Measurements from ENCODE around the gene ACADSB. TPM values are rescaled to one million over a fixed set of nuclear protein-coding genes. Genes with fewer than 3 reads are reported as not detected.

ACADSB gene
- total and polyA plus RNA-seq, 3 experiments from 2014 or later = 24.4 to 29.2 (median 27.3) TPM

GRCh38 chr10:123097039-123097438 is 88.2 kb downstream of the ACADSB start:
- Histone ChIP-seq H3K27me3 (ENCODE audit: insufficient read depth, low read length, poor library complexity, severe bottlenecking) (no peaks in the 10 kb centered on the region), H3K4me1 (ENCODE audit: insufficient read depth, low read length) (no peaks in the 10 kb centered on the region), H3K9me3 (ENCODE audit: low read length) (no peaks in the 10 kb centered on the region), H3K4me3 (ENCODE audit: low read length) (no peak overlapping the region), H3K36me3 (ENCODE audit: insufficient read depth, low read length) (no peaks in the 10 kb centered on the region), H3K27ac (ENCODE audit: low read depth, low read length) (no peak overlapping the region)
- Mint-ChIP-seq H3K27ac (no peak overlapping the region), H3K9me3 (no peaks in the 10 kb centered on the region), H3K36me3 (no peaks in the 10 kb centered on the region), H3K4me1 (no peaks in the 10 kb centered on the region), H3K4me3 (no peak overlapping the region), H3K27me3 (peaks cover 8 to 51% of the 10 kb centered on the region in 2 donors)
- POLR2A ChIA-PET = no interaction called here
- CTCF ChIA-PET = no interaction called here
- DNase-seq = no peak

GRCh38 chr10:123100030-123100762 is 91.4 kb downstream of the ACADSB start:
- Mint-ChIP-seq H3K4me1 (no peaks in the 10 kb centered on the region), H3K9me3 (no peaks in the 10 kb centered on the region), H3K27me3 (peaks cover 0 to 26% of the 10 kb centered on the region in 2 donors), H3K4me3 (no peak overlapping the region), H3K36me3 (no peaks in the 10 kb centered on the region), H3K27ac (no peak overlapping the region)
- ChIA-PET POLR2A (no interaction called here), CTCF (no interaction called here)
- Histone ChIP-seq H3K27me3 (ENCODE audit: insufficient read depth, low read length, poor library complexity, severe bottlenecking) (no peaks in the 10 kb centered on the region), H3K27ac (ENCODE audit: low read depth, low read length) (no peak overlapping the region), H3K4me3 (ENCODE audit: low read length) (no peak overlapping the region), H3K36me3 (ENCODE audit: insufficient read depth, low read length) (no peaks in the 10 kb centered on the region), H3K4me1 (ENCODE audit: insufficient read depth, low read length) (no peaks in the 10 kb centered on the region), H3K9me3 (ENCODE audit: low read length) (no peaks in the 10 kb centered on the region)
- no peak for DNase-seq

- Mint-ChIP-seq H3K4me1 (no peaks in the 10 kb centered on the region), H3K9me3 (no peaks in the 10 kb centered on the region), H3K36me3 (no peaks in the 10 kb centered on the region), H3K4me3 (no peak overlapping the region), H3K27me3 (peaks cover 0 to 24% of the 10 kb centered on the region in 2 donors), H3K27ac (no peak overlapping the region)
- Histone ChIP-seq H3K4me1 (ENCODE audit: insufficient read depth, low read length) (no peaks in the 10 kb centered on the region), H3K36me3 (ENCODE audit: insufficient read depth, low read length) (no peaks in the 10 kb centered on the region), H3K27me3 (ENCODE audit: insufficient read depth, low read length, poor library complexity, severe bottlenecking) (no peaks in the 10 kb centered on the region), H3K9me3 (ENCODE audit: low read length) (no peaks in the 10 kb centered on the region), H3K4me3 (ENCODE audit: low read length) (no peak overlapping the region), H3K27ac (ENCODE audit: low read depth, low read length) (no peak overlapping the region)
- ChIA-PET POLR2A (no interaction called here), CTCF (no interaction called here)
- no peak for DNase-seq
Measured at GRCh38 chr10:123101872-123102271, 93.1 kb downstream of the ACADSB start.

GRCh38 chr10:123102673-123103072 is 93.9 kb downstream of the ACADSB start:
- H3K4me3 ChIP-seq (ENCODE audit: low read length) = no peak overlapping the region
- Mint-ChIP-seq H3K4me1 (no peaks in the 10 kb centered on the region), H3K9me3 (no peaks in the 10 kb centered on the region), H3K27me3 (peaks cover 0 to 23% of the 10 kb centered on the region in 2 donors), H3K36me3 (no peaks in the 10 kb centered on the region), H3K27ac (no peak overlapping the region), H3K4me3 (no peak overlapping the region)
- H3K27ac ChIP-seq (ENCODE audit: low read depth, low read length) = no peak overlapping the region
- no peak for DNase-seq
- H3K36me3 ChIP-seq (ENCODE audit: insufficient read depth, low read length) = no peaks in the 10 kb centered on the region
- CTCF ChIA-PET = no interaction called here
- H3K4me1 ChIP-seq (ENCODE audit: insufficient read depth, low read length) = no peaks in the 10 kb centered on the region
- POLR2A ChIA-PET = no interaction called here
- H3K9me3 ChIP-seq (ENCODE audit: low read length) = no peaks in the 10 kb centered on the region
- H3K27me3 ChIP-seq (ENCODE audit: insufficient read depth, low read length, poor library complexity, severe bottlenecking) = no peaks in the 10 kb centered on the region

- H3K4me3 ChIP-seq (ENCODE audit: low read length) = no peak overlapping the region
- H3K4me1 ChIP-seq (ENCODE audit: insufficient read depth, low read length) = no peaks in the 10 kb centered on the region
- peaks cover 2 to 26% of the 10 kb centered on the region in 2 donors for H3K27me3 Mint-ChIP-seq
- no peak overlapping the region for H3K4me3 Mint-ChIP-seq
- no peaks in the 10 kb centered on the region for H3K9me3 Mint-ChIP-seq
- no peaks in the 10 kb centered on the region for H3K27me3 ChIP-seq (ENCODE audit: insufficient read depth, low read length, poor library complexity, severe bottlenecking)
- H3K36me3 Mint-ChIP-seq = no peaks in the 10 kb centered on the region
- H3K27ac Mint-ChIP-seq = no peak overlapping the region
- DNase-seq = no peak
- no peaks in the 10 kb centered on the region for H3K9me3 ChIP-seq (ENCODE audit: low read length)
- CTCF ChIA-PET = no interaction called here
- no peak overlapping the region for H3K27ac ChIP-seq (ENCODE audit: low read depth, low read length)
- POLR2A ChIA-PET = no interaction called here
- no peaks in the 10 kb centered on the region for H3K4me1 Mint-ChIP-seq
- no peaks in the 10 kb centered on the region for H3K36me3 ChIP-seq (ENCODE audit: insufficient read depth, low read length)
Measured at GRCh38 chr10:123103944-123104343, 95.1 kb downstream of the ACADSB start.

Other genes with a start within 250 kb of the ACADSB start
- gene CUZD1, start 163.1 kb upstream of the ACADSB start, total RNA-seq = 1 to 10 TPM; 1.6 to 1.8 TPM
- gene CUZD1, start 163.1 kb upstream of the ACADSB start, polyA plus RNA-seq = 1.6 TPM
- 10 to 100 TPM; 10.1 to 11.7 TPM for gene FAM24B, start 129.4 kb upstream of the ACADSB start, total RNA-seq
- gene FAM24B, start 129.4 kb upstream of the ACADSB start, polyA plus RNA-seq = 8.5 TPM
- not detected for gene FAM24A, start 98.4 kb upstream of the ACADSB start, total RNA-seq
- gene FAM24A, start 98.4 kb upstream of the ACADSB start, polyA plus RNA-seq = not detected
- gene C10orf88, start 54.8 kb upstream of the ACADSB start, total RNA-seq = 10 to 100 TPM in 1 of 2 experiments, 1 to 10 TPM in 1; 8.5 to 11.4 TPM
- gene C10orf88, start 54.8 kb upstream of the ACADSB start, polyA plus RNA-seq = 8.5 TPM
- 1 to 10 TPM; 5.8 TPM for gene PSTK, start 28.6 kb upstream of the ACADSB start, total RNA-seq
- 8.8 TPM for gene PSTK, start 28.6 kb upstream of the ACADSB start, polyA plus RNA-seq
- gene IKZF5, start 211 bp upstream of the ACADSB start, total RNA-seq = 10 to 100 TPM; 20.3 to 23.9 TPM
- 14.8 TPM for gene IKZF5, start 211 bp upstream of the ACADSB start, polyA plus RNA-seq
- not detected for gene HMX3, start 127.0 kb downstream of the ACADSB start, total RNA-seq
- not detected for gene HMX3, start 127.0 kb downstream of the ACADSB start, polyA plus RNA-seq
- not detected for gene HMX2, start 139.1 kb downstream of the ACADSB start, total RNA-seq
- not detected for gene HMX2, start 139.1 kb downstream of the ACADSB start, polyA plus RNA-seq
- gene BUB3, start 145.4 kb downstream of the ACADSB start, total RNA-seq = 100 to 1,000 TPM; 254 to 255 TPM
- gene BUB3, start 145.4 kb downstream of the ACADSB start, polyA plus RNA-seq = 231 TPM

Data from CD8-positive, alpha-beta memory T cell (primary cell).